A549 (cell line): ENCODE measurements around the gene CDC42BPB. TPM values are rescaled to one million over a fixed set of nuclear protein-coding genes. Genes with fewer than 3 reads are reported as not detected.

Source experiments
- ATAC-seq, 2 experiments: fragments of 200-7000 bp in 1 of 2; fragments of >200 bp in 1 of 2; cut with Nextera tagmentation in 1 of 2; cut with Tn5 transposase in 1 of 2; 3 replicates each; pipeline versions ENCODE4 v1.8.0 to v1.9.1; 2018 to 2020; ENCODE audit warnings: mild to moderate bottlenecking in 1 of 2, moderate library complexity in 1 of 2
- CTCF ChIA-PET: fragments of 300-600 bp; sonication (Branson Sonifier 250); formaldehyde crosslinking; extraction: SDS; loops from one replicate; lab custom pipeline; 2021; ENCODE audit warnings: antibody characterized with exemption, inconsistent platforms; lab: Yijun Ruan, JAX
- POLR2A ChIA-PET: fragments of 350-600 bp; formaldehyde crosslinking; extraction: SDS; loops from one replicate; lab custom pipeline; 2021; ENCODE audit warnings: antibody characterized with exemption, inconsistent platforms; lab: Yijun Ruan, JAX
- DNase-seq, 2 experiments: peaks; one replicate each; pipeline versions ENCODE4 v3.0.0 to v3.0.0-alpha.2; 2011 to 2016; ENCODE audit warnings: low read depth in 1 of 2, low spot score in 1 of 2
- FAIRE-seq: peaks from 2 replicates; lab custom pipeline; 2011; peaks lifted over from hg19 to GRCh38; lab: Jason Lieb, UNC
- H3K27ac ChIP-seq, 2 experiments: fragments of >200 bp; sonication (Bioruptor Twin); formaldehyde crosslinking; 3 replicates each; pipeline ENCODE4 v1.5.1; 2016 to 2017
- H3K4me1 ChIP-seq: fragments of >200 bp; sonication (Bioruptor Twin); formaldehyde crosslinking; 3 replicates; pipeline ENCODE4 v1.6.1; 2016
- H3K4me2 ChIP-seq: fragments of >200 bp; sonication (Bioruptor Twin); formaldehyde crosslinking; 3 replicates; pipeline ENCODE4 v1.6.1; 2016
- H3K4me3 ChIP-seq: fragments of >200 bp; sonication (Bioruptor Twin); formaldehyde crosslinking; 3 replicates; pipeline ENCODE4 v1.5.1; 2016
- H3K9me3 ChIP-seq: fragments of >200 bp; sonication (Bioruptor Twin); formaldehyde crosslinking; 3 replicates; pipeline ENCODE4 v1.6.1; 2016
- BHLHE40 ChIP-seq: IDR thresholded peaks from 2 replicates; pipeline ENCODE4 v1.6.1; 2012; ENCODE audit warnings: low read depth, low read length, inconsistent platforms
- CBX8 ChIP-seq: fragments of 200-600 bp; sonication (generic); IDR thresholded peaks from 2 replicates; pipeline ENCODE4 v1.6.1; 2016
- CTCF ChIP-seq: fragments of >200 bp; sonication (Bioruptor Twin); formaldehyde crosslinking; IDR thresholded peaks from 3 replicates; pipeline ENCODE4 v1.5.1; 2016
- EHF ChIP-seq: fragments of 250-450 bp; sonication (Bioruptor Pico); IDR thresholded peaks from 2 replicates; pipeline ENCODE4 v1.5.0; 2020; ENCODE audit warnings: mild to moderate bottlenecking
- ELK1 ChIP-seq: fragments of 150-350 bp; IDR thresholded peaks from 2 replicates; pipeline ENCODE4 v1.6.1; 2014; ENCODE audit warnings: low read depth, mild to moderate bottlenecking, low read length
- FOSL2 ChIP-seq, 2 experiments: fragments of 450-650 bp in 1 of 2; fragments of >200 bp in 1 of 2; sonication (Bioruptor Twin) in 1 of 2; formaldehyde crosslinking; IDR thresholded peaks; 2 replicates each; pipeline versions ENCODE4 v1.5.0 to v1.6.1; 2016 to 2020; ENCODE audit warnings: mild to moderate bottlenecking in 1 of 2, moderate library complexity in 1 of 2
- FOXS1 ChIP-seq: fragments of 250-450 bp; sonication (Bioruptor Pico); IDR thresholded peaks from 2 replicates; pipeline ENCODE4 v1.5.0; 2020; ENCODE audit warnings: mild to moderate bottlenecking, moderate library complexity
- HMGXB4 ChIP-seq: fragments of 250-450 bp; sonication (Bioruptor Pico); IDR thresholded peaks from 2 replicates; pipeline ENCODE4 v1.5.0; 2021; ENCODE audit warnings: mild to moderate bottlenecking, moderate library complexity, borderline replicate concordance
- HOXB13 ChIP-seq: fragments of 250-450 bp; sonication (Bioruptor Pico); IDR thresholded peaks from 2 replicates; pipeline ENCODE4 v1.5.0; 2020; ENCODE audit warnings: low read depth, mild to moderate bottlenecking, moderate library complexity
- HOXB5 ChIP-seq: fragments of 250-450 bp; sonication (Bioruptor Pico); IDR thresholded peaks from 2 replicates; pipeline ENCODE4 v1.5.0; 2020; ENCODE audit warnings: mild to moderate bottlenecking, moderate library complexity
- JUNB ChIP-seq: fragments of >200 bp; sonication (Bioruptor Twin); formaldehyde crosslinking; IDR thresholded peaks from 2 replicates; pipeline ENCODE4 v1.6.1; 2016
- KDM1A ChIP-seq: fragments of 200-600 bp; sonication (generic); IDR thresholded peaks from 2 replicates; pipeline ENCODE4 v1.6.1; 2016; ENCODE audit warnings: low read depth, mild to moderate bottlenecking
- KDM5A ChIP-seq: fragments of 200-600 bp; sonication (generic); IDR thresholded peaks from 2 replicates; pipeline ENCODE4 v1.6.1; 2016; ENCODE audit warnings: antibody characterized with exemption, mild to moderate bottlenecking
- MAFK ChIP-seq: fragments of 450-650 bp; IDR thresholded peaks from 2 replicates; pipeline ENCODE4 v1.6.1; 2014; ENCODE audit not compliant: partially characterized antibody
- MAX ChIP-seq: IDR thresholded peaks from 2 replicates; pipeline ENCODE4 v1.6.1; 2012
- MAZ ChIP-seq: fragments of 150-350 bp; IDR thresholded peaks from 2 replicates; pipeline ENCODE4 v1.6.1; 2014; ENCODE audit warnings: antibody characterized with exemption, low read depth, low read length, borderline replicate concordance
- MYC ChIP-seq: IDR thresholded peaks from 2 replicates; pipeline ENCODE4 v1.6.1; 2012; ENCODE audit warnings: mild to moderate bottlenecking, inconsistent platforms, low read length, improper control_type of control experiment, borderline replicate concordance
- POLR2AphosphoS2 ChIP-seq: conservative IDR thresholded peaks from 2 replicates; pipeline ENCODE4 v1.6.1; 2012; ENCODE audit warnings: low read length, improper control_type of control experiment, inconsistent platforms
- RFX5 ChIP-seq: fragments of 450-650 bp; IDR thresholded peaks from 2 replicates; pipeline ENCODE4 v1.7.1; 2014; ENCODE audit warnings: antibody characterized with exemption, mild to moderate bottlenecking, moderate library complexity
- SREBF2 ChIP-seq: fragments of 450-650 bp; IDR thresholded peaks from 2 replicates; pipeline ENCODE4 v1.6.1; 2014; ENCODE audit warnings: mild to moderate bottlenecking, moderate library complexity
- TP53 ChIP-seq: fragments of 250-450 bp; sonication (Bioruptor Pico); IDR thresholded peaks from 2 replicates; pipeline ENCODE4 v1.5.0; 2021; ENCODE audit warnings: mild to moderate bottlenecking, moderate library complexity
- ZSCAN20 ChIP-seq: fragments of 250-450 bp; sonication (Bioruptor Pico); IDR thresholded peaks from 2 replicates; pipeline ENCODE4 v1.8.0; 2022; ENCODE audit warnings: mild to moderate bottlenecking, moderate library complexity
- WGBS: methylation state at CpG from one replicate; pipeline ENCODE4 v1.1.6; 2017; ENCODE audit errors: missing lambda C conversion rate; 5-methylcytosine and 5-hydroxymethylcytosine counted together
- polyA plus RNA-seq, 4 experiments: library from polyadenylated mRNA; depleted of rRNA in 3 of 4; stranded (reverse); fragments of >200 nt; fragmentation: RNase III in 1 of 4; extraction: RNeasy Plus Mini Kit Qiagen cat#74134 plus additional on column Dnase treatment in 1 of 4; gene quantifications; 2 replicates in 3 of 4; 3 replicates in 1 of 4; pipeline ENCODE4 v1.2.3, GENCODE V29; 2011 to 2017
- TF ChIP-seq, protein P1 (sequence below): fragments of 250-450 bp; sonication (Bioruptor Pico); IDR thresholded peaks from 2 replicates; pipeline ENCODE4 v1.5.0; 2020; ENCODE audit warnings: low read depth, mild to moderate bottlenecking, moderate library complexity
- TF ChIP-seq, protein P2 (sequence below): fragments of >200 bp; sonication (Bioruptor Twin); formaldehyde crosslinking; IDR thresholded peaks from 3 replicates; pipeline ENCODE4 v1.6.1; 2016
- TF ChIP-seq, protein P3 (sequence below): IDR thresholded peaks from 2 replicates; pipeline ENCODE4 v1.6.1; 2012

The CDC42BPB gene
- polyA plus RNA-seq, 2 of the 4 experiments (the other 2 are of a cell fraction): 56.4 to 57.1 TPM

DNA sequence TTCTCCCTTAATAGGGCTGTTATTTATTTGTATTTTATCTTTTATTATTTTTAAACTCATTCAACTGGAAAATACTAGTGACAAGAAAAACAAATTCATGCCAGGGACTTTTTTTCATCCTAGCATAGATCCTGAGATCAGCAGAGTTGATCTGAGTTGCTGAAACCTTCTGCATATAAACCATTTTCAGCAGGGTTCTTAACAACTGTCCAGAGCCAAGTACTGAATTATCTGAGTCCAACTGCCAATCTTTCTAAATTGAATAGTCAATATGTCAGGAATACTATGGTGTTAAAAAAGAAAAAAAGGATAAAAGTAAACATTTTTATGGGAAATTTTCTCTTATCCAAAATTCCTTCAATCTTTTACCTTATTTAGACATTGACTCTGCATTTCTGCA, 28.6 kb downstream of the CDC42BPB start:
- ChIA-PET POLR2A (no interaction called here), CTCF (no interaction called here)
- ATAC-seq (no peak), FAIRE-seq (no peak), DNase-seq (no peak)
- TF ChIP-seq, protein P1, sequence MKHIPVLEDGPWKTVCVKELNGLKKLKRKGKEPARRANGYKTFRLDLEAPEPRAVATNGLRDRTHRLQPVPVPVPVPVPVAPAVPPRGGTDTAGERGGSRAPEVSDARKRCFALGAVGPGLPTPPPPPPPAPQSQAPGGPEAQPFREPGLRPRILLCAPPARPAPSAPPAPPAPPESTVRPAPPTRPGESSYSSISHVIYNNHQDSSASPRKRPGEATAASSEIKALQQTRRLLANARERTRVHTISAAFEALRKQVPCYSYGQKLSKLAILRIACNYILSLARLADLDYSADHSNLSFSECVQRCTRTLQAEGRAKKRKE (CRISPR knock-in tag): no peak
- no peak for TF ChIP-seq TP53 (CRISPR knock-in tag)
- TF ChIP-seq CBX8: no peak
- TF ChIP-seq KDM1A: no peak
- TF ChIP-seq MAX: no peak
- TF ChIP-seq HOXB13 (CRISPR knock-in tag): no peak
- no peak for TF ChIP-seq MAFK
- no peak for TF ChIP-seq EHF (CRISPR knock-in tag)
- no peak for TF ChIP-seq MAZ
- TF ChIP-seq KDM5A: no peak
- no peak for TF ChIP-seq FOSL2 (IDR thresholded peaks at IDR 0.05)
- TF ChIP-seq FOSL2 (CRISPR knock-in tag; IDR thresholded peaks at IDR 0.05): no peak
- Histone ChIP-seq H3K27ac (no peak overlapping the region), H3K4me2 (no peak overlapping the region), H3K4me3 (no peak overlapping the region), H3K9me3 (no peaks in the 10 kb centered on the region), H3K4me1 (peaks cover 26% of the 10 kb centered on the region)

- POLR2A ChIA-PET: no interaction called here
- WGBS: 89% methylated on average over 11 of the region's 11 CpGs
- CTCF ChIA-PET: no interaction called here
- TF ChIP-seq, protein P2, sequence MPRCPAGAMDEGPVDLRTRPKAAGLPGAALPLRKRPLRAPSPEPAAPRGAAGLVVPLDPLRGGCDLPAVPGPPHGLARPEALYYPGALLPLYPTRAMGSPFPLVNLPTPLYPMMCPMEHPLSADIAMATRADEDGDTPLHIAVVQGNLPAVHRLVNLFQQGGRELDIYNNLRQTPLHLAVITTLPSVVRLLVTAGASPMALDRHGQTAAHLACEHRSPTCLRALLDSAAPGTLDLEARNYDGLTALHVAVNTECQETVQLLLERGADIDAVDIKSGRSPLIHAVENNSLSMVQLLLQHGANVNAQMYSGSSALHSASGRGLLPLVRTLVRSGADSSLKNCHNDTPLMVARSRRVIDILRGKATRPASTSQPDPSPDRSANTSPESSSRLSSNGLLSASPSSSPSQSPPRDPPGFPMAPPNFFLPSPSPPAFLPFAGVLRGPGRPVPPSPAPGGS: no peak
- TF ChIP-seq SREBF2 (no peak), HOXB13 (CRISPR knock-in tag) (no peak), JUNB (no peak), BHLHE40 (no peak), CTCF (no peak), MAZ (no peak), MYC (no peak), POLR2AphosphoS2 (no peak)
- no peak overlapping the region for H3K4me3 ChIP-seq
- ATAC-seq: no peak
- FAIRE-seq: no peak
- DNase-seq: no peak
- no peak overlapping the region for H3K4me2 ChIP-seq
- no peak overlapping the region for H3K27ac ChIP-seq
- H3K9me3 ChIP-seq: no peaks in the 10 kb centered on the region
- H3K4me1 ChIP-seq: peaks cover 24% of the 10 kb centered on the region; the same call in 2 of the 3 replicates
Measured at GRCh38 chr14:103028161-103028767, 29.1 kb downstream of the CDC42BPB start.

DNA sequence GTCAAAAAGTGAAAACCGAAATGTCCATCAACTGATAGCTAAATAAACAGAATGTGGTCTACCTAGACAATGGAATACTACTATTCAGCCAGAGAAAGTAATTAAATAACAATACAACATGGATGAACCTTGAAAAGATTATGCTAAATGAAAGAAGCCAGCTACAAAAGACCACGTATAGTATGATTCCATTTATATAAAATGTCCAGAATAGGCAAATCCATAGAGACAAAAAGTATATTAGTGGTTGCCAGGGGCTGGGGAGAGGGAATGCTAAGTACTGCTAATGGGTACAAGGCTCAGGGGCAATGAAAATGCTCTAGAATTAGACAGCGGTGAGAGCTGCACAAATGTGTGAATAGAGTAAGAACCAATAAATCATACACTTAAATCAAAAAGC, 29.9 kb downstream of the CDC42BPB start:
- CTCF ChIA-PET: interaction anchor here (0.6 kb wide), 1 partner anchor 318 kb away, joined by 3 read pairs; no protein-coding TSS in a partner anchor
- H3K9me3 ChIP-seq: no peaks in the 10 kb centered on the region
- TF ChIP-seq ZSCAN20 (CRISPR knock-in tag) (no peak), FOXS1 (CRISPR knock-in tag) (no peak), FOSL2 (IDR thresholded peaks at IDR 0.05) (no peak), FOSL2 (CRISPR knock-in tag; IDR thresholded peaks at IDR 0.05) (no peak), HOXB13 (CRISPR knock-in tag) (no peak), RFX5 (no peak), HMGXB4 (CRISPR knock-in tag) (no peak), ELK1 (no peak), HOXB5 (CRISPR knock-in tag) (no peak), MAX (no peak), KDM1A (no peak)
- TF ChIP-seq, protein P3, sequence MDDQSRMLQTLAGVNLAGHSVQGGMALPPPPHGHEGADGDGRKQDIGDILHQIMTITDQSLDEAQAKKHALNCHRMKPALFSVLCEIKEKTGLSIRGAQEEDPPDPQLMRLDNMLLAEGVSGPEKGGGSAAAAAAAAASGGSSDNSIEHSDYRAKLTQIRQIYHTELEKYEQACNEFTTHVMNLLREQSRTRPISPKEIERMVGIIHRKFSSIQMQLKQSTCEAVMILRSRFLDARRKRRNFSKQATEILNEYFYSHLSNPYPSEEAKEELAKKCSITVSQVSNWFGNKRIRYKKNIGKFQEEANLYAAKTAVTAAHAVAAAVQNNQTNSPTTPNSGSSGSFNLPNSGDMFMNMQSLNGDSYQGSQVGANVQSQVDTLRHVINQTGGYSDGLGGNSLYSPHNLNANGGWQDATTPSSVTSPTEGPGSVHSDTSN: no peak
- no peak for DNase-seq
- no peak overlapping the region for H3K27ac ChIP-seq
- POLR2A ChIA-PET: no interaction called here
- no peak for ATAC-seq
- 96% methylated on average over 3 of the region's 3 CpGs for WGBS
- no peak overlapping the region for H3K4me3 ChIP-seq
- H3K4me1 ChIP-seq: peaks cover 30% of the 10 kb centered on the region
- FAIRE-seq: no peak
- H3K4me2 ChIP-seq: no peak overlapping the region
